NCI-H82 (cell line): ENCODE results near the gene WDR77.

ENCODE experiments used
- DNase-seq: peaks from one replicate; lab custom pipeline; 2025; lab: John Stamatoyannopoulos, UW

Gene WDR77

GRCh38 chr1:111436726-111437125, 12.3 kb downstream of the WDR77 start:
- no peak for DNase-seq

- DNase-seq: no peak
Observed at GRCh38 chr1:111424281-111424680, 24.8 kb downstream of the WDR77 start.

- DNase-seq: no peak
Observed at GRCh38 chr1:111422546-111423391, 26.3 kb downstream of the WDR77 start.

GRCh38 chr1:111420377-111420776, 28.7 kb downstream of the WDR77 start:
- DNase-seq: no peak

GRCh38 chr1:111419037-111419436, 30.0 kb downstream of the WDR77 start:
- no peak for DNase-seq

- no peak for DNase-seq
Observed at GRCh38 chr1:111417755-111418154, 31.3 kb downstream of the WDR77 start.

- DNase-seq: no peak
Observed at GRCh38 chr1:111415461-111415860, 33.6 kb downstream of the WDR77 start.

GRCh38 chr1:111414756-111415155, 34.3 kb downstream of the WDR77 start:
- DNase-seq: no peak

- no peak for DNase-seq
Observed at GRCh38 chr1:111412839-111413238, 36.2 kb downstream of the WDR77 start.

GRCh38 chr1:111407301-111407700, 41.8 kb downstream of the WDR77 start:
- no peak for DNase-seq

- DNase-seq: no peak
Observed at GRCh38 chr1:111406321-111406768, 42.7 kb downstream of the WDR77 start.

- DNase-seq: no peak
Observed at GRCh38 chr1:111404588-111404987, 44.5 kb downstream of the WDR77 start.

GRCh38 chr1:111402083-111402482, 47.0 kb downstream of the WDR77 start:
- DNase-seq: no peak

- peak; percentile 68 for DNase-seq
Observed at GRCh38 chr1:111399792-111400610, 49.1 kb downstream of the WDR77 start.

GRCh38 chr1:111392460-111392945, 56.6 kb downstream of the WDR77 start:
- no peak for DNase-seq

- no peak for DNase-seq
Observed at GRCh38 chr1:111392042-111392441, 57.0 kb downstream of the WDR77 start.
